GM12892 (cell line): ENCODE measurements around the gene MMAA.

Source experiments
- POLR2A ChIP-seq: IDR thresholded peaks from 2 replicates; pipeline ENCODE4 v1.6.1; 2011; ENCODE audit warnings: low read depth, low read length, control low read depth
- POLR2AphosphoS5 ChIP-seq: IDR thresholded peaks from 2 replicates; pipeline ENCODE4 v1.6.1; 2011; ENCODE audit warnings: low read depth, low read length, control low read depth
- TAF1 ChIP-seq: IDR thresholded peaks from 2 replicates; pipeline ENCODE4 v1.6.1; 2011; ENCODE audit warnings: low read depth, mild to moderate bottlenecking, control low read depth, low read length, borderline replicate concordance

DNA sequence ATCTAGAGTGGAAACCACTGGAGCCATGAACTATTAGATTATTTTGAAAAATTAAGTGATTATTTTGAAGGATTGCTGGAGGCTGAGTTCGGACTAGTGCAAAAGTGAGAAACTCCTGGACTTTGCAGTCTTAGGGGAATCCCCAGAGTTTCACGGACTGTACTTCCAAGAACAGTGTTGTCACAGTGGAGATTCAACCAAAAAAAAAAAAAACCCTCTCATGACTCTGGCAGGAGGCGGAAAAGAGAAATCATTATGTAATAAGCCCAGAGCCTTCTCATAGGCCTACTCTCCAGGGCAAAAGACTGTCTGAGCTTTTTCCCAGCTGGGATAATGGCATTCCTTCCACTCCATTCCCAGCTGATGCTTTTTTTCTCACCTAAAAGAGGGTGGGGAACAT lies 44.0 kb downstream of the MMAA start:
- TF ChIP-seq POLR2A, result no peak
- TF ChIP-seq POLR2AphosphoS5, result no peak
- no peak for TF ChIP-seq TAF1
